Measurements from ENCODE around the gene ZSCAN5A. TPM values are rescaled to one million over a fixed set of nuclear protein-coding genes. Genes with fewer than 3 reads are reported as not detected.

Gene ZSCAN5A
- total and polyA plus RNA-seq, 9 of the 15 experiments (the other 6 are each of a cell fraction or from before 2014, with no cell fraction given): 5.8 to 15.3 (median 11.8) TPM

- TF ChIP-seq, protein P1, sequence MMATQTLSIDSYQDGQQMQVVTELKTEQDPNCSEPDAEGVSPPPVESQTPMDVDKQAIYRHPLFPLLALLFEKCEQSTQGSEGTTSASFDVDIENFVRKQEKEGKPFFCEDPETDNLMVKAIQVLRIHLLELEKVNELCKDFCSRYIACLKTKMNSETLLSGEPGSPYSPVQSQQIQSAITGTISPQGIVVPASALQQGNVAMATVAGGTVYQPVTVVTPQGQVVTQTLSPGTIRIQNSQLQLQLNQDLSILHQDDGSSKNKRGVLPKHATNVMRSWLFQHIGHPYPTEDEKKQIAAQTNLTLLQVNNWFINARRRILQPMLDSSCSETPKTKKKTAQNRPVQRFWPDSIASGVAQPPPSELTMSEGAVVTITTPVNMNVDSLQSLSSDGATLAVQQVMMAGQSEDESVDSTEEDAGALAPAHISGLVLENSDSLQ (IDR thresholded peaks at IDR 0.05): peak; percentile 21; the same call in 1 of the 2 replicates
- TF ChIP-seq ADNP (tag; IDR thresholded peaks at IDR 0.05) (peak; percentile 24; the same call in 1 of the 2 replicates), RBM25 (IDR thresholded peaks at IDR 0.05; ENCODE audit: low read depth, low read length, severe bottlenecking) (peak; percentile 85), RCOR1 (IDR thresholded peaks at IDR 0.05; ENCODE audit: borderline replicate concordance in 1 of 2, low read depth in 2 of 2, low read length in 2 of 2) (0 out of 4 replicates have a peak, but pooled peaks of 1 of the 2 experiments have one; percentile 6), ZNF311 (CRISPR knock-in tag; IDR thresholded peaks at IDR 0.05) (no peak), TBL1XR1 (IDR thresholded peaks at IDR 0.05; ENCODE audit: low read length in 2 of 2) (no peak), MEIS2 (IDR thresholded peaks at IDR 0.05; ENCODE audit: partially characterized antibody) (peak; percentile 42)
Measured at GRCh38 chr19:56261145-56261544, 53.5 kb downstream of the ZSCAN5A start (continued).

GRCh38 chr19:56258272-56258671 is 56.4 kb downstream of the ZSCAN5A start:
- FAIRE-seq (no peak), ATAC-seq (peak; percentile 73), DNase-seq (ENCODE audit: extremely low read depth in 1 of 4, low spot score in 3 of 4) (peak in 3 of 4 experiments; percentile 21 to 36 (median 21))
- Histone ChIP-seq H3K4me1 (replicated peaks in 1 of 2; ENCODE audit: control insufficient read depth in 2 of 2, insufficient read depth in 2 of 2, low read length in 2 of 2) (peaks cover 11 to 17% of the 10 kb centered on the region in 2 experiments), H3K9ac (ENCODE audit: insufficient read depth in 1 of 2, low read depth in 2 of 2, low read length in 2 of 2) (no peak overlapping the region; a peak in 1 of 4 replicates), H3K27me3 (ENCODE audit: control insufficient read depth in 2 of 2, insufficient read depth in 2 of 2, low read length in 2 of 2) (no peaks in the 10 kb centered on the region), H3K79me2 (ENCODE audit: control insufficient read depth, insufficient read depth, low read length) (no peaks in the 10 kb centered on the region), H4K20me1 (replicated peaks; ENCODE audit: control insufficient read depth, insufficient read depth, low read length) (no peaks in the 10 kb centered on the region), H3K27ac (ENCODE audit: extremely low read depth, low read depth, low read length) (no peak overlapping the region; the same call in 2 of the 3 replicates), H3K36me3 (ENCODE audit: control insufficient read depth, insufficient read depth, low read length) (no peaks in the 10 kb centered on the region), H3K9me1 (ENCODE audit: control insufficient read depth, insufficient read depth, low read length) (no peaks in the 10 kb centered on the region), H3K4me3 (no peak overlapping the region), H3K4me2 (ENCODE audit: insufficient read depth, low read length) (peak overlapping the region; percentile 34), H2AFZ (ENCODE audit: low read depth, low read length) (peak overlapping the region; percentile 17; the same call in 1 of the 2 replicates), H3K9me3 (replicated peaks; ENCODE audit: control insufficient read depth, insufficient read depth, low read depth, low read length) (0 out of 2 replicates have a peak, but pooled peaks cover 1% of the 10 kb centered on the region)
- WGBS (ENCODE audit: insufficient coverage, low coverage, missing lambda C conversion rate): 39% methylated on average over 12 of the region's 12 CpGs
- ChIA-PET CTCF (ENCODE audit: low intra/inter-chr PET ratio) (no interaction called here), POLR2A (no interaction called here)
- TF ChIP-seq EGR1 (conservative IDR thresholded peaks at IDR 0.05) (peak; percentile 58), ETV5 (CRISPR knock-in tag; IDR thresholded peaks at IDR 0.05; ENCODE audit: low read depth) (no peak), YY1 (IDR thresholded peaks at IDR 0.05; ENCODE audit: borderline replicate concordance in 1 of 3, control insufficient read depth in 1 of 3, extremely low read depth in 1 of 3, insufficient read depth in 3 of 3, insufficient read length in 1 of 3, insufficient replicate concordance in 2 of 3, low read depth in 1 of 3, low read length in 2 of 3) (peak in 1 of 3 experiments; percentile 21), NCOR1 (IDR thresholded peaks at IDR 0.05) (no peak), MTA3 (IDR thresholded peaks at IDR 0.05; ENCODE audit: borderline replicate concordance) (no peak)
- TF ChIP-seq, protein P1 (IDR thresholded peaks at IDR 0.05): peak; percentile 60
- TF ChIP-seq, protein P2, sequence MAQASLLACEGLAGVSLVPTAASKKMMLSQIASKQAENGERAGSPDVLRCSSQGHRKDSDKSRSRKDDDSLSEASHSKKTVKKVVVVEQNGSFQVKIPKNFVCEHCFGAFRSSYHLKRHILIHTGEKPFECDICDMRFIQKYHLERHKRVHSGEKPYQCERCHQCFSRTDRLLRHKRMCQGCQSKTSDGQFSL (CRISPR knock-in tag; IDR thresholded peaks at IDR 0.05): peak; percentile 85
- TF ChIP-seq, protein P2 (tag; IDR thresholded peaks at IDR 0.05): 0 out of 4 replicates have a peak, but pooled peaks of 1 of the 2 experiments have one; percentile 40
- in situ Hi-C loops (cut with MboI): no loop called here
- BruUV-seq (replicated peaks): no TSS peak
- intact Hi-C loops (cut with micrococcal nuclease): loop anchor here (10.0 kb wide), 1 partner anchor 287 kb away; no protein-coding TSS in a partner anchor

Measured in K562 (cell line).